K562 (cell line): ENCODE data around the gene NRN1L. TPM values are rescaled to one million over a fixed set of nuclear protein-coding genes. Genes with fewer than 3 reads are reported as not detected.

ENCODE experiments used
- ATF4 ChIP-seq: fragments of 450-650 bp; formaldehyde crosslinking; IDR thresholded peaks from 2 replicates; pipeline ENCODE4 v1.4.0; 2022; ENCODE audit warnings: mild to moderate bottlenecking, moderate library complexity
- BHLHE40 ChIP-seq: IDR thresholded peaks from 2 replicates; pipeline ENCODE4 v1.6.1; 2011; ENCODE audit warnings: low read length, improper control_type of control experiment
- CBX1 ChIP-seq: sonication (generic); IDR thresholded peaks from 2 replicates; pipeline ENCODE4 v1.6.1; 2016; ENCODE audit warnings: antibody characterized with exemption, low read depth, mild to moderate bottlenecking
- CTBP1 ChIP-seq: fragments of 450-650 bp; IDR thresholded peaks from 2 replicates; pipeline ENCODE4 v1.6.1; 2016; ENCODE audit warnings: borderline replicate concordance
- DMBX1 ChIP-seq: fragments of 250-450 bp; sonication (Bioruptor Pico); IDR thresholded peaks from 2 replicates; pipeline ENCODE4 v1.8.0; 2022; ENCODE audit warnings: inconsistent platforms, mild to moderate bottlenecking, moderate library complexity, borderline replicate concordance
- EGR1 ChIP-seq: fragments of 450-650 bp; conservative IDR thresholded peaks from 2 replicates; pipeline ENCODE4 v1.6.1; 2017; ENCODE audit warnings: mild to moderate bottlenecking
- ELF1 ChIP-seq: fragments of 200-800 bp; sonication (Bioruptor generic); IDR thresholded peaks from 2 replicates; pipeline ENCODE4 v1.6.1; 2016; ENCODE audit warnings: missing genetic modification characterization, missing compliant biosample characterization
- HES1 ChIP-seq: fragments of 450-650 bp; IDR thresholded peaks from 2 replicates; pipeline ENCODE4 v1.6.1; 2016; ENCODE audit warnings: low read depth, mild to moderate bottlenecking, moderate library complexity
- HMG20A ChIP-seq: fragments of 450-650 bp; formaldehyde crosslinking; conservative IDR thresholded peaks from 2 replicates; pipeline ENCODE4 v1.4.0; 2020; ENCODE audit warnings: mild to moderate bottlenecking, mixed read lengths
- HMGXB4 ChIP-seq: sonication (generic); formaldehyde crosslinking; IDR thresholded peaks from 2 replicates; pipeline ENCODE4 v1.8.1; 2023; ENCODE audit warnings: mild to moderate bottlenecking, missing genetic modification reagents
- HNRNPL ChIP-seq: fragments of 200-400 bp; formaldehyde crosslinking; IDR thresholded peaks from 2 replicates; pipeline ENCODE4 v1.6.1; 2017; ENCODE audit warnings: low read depth, mild to moderate bottlenecking, low read length
- MEIS2 ChIP-seq: fragments of 450-650 bp; IDR thresholded peaks from 2 replicates; pipeline ENCODE4 v1.6.1; 2014; ENCODE audit warnings: mild to moderate bottlenecking; ENCODE audit not compliant: partially characterized antibody
- NFXL1 ChIP-seq: fragments of 450-650 bp; formaldehyde crosslinking; IDR thresholded peaks from 2 replicates; pipeline ENCODE4 v1.4.0; 2021; ENCODE audit warnings: mild to moderate bottlenecking
- RBM22 ChIP-seq: fragments of 200-400 bp; formaldehyde crosslinking; IDR thresholded peaks from 2 replicates; pipeline ENCODE4 v1.6.1; 2018; ENCODE audit warnings: low read length, low read depth; ENCODE audit not compliant: poor library complexity, severe bottlenecking
- SRSF1 ChIP-seq: fragments of 200-400 bp; formaldehyde crosslinking; IDR thresholded peaks from 2 replicates; pipeline ENCODE4 v1.6.1; 2017; ENCODE audit warnings: mild to moderate bottlenecking, low read depth, low read length, moderate library complexity
- polyA plus RNA-seq, 8 experiments: library from polyadenylated mRNA; depleted of rRNA in 4 of 8; stranded (reverse) in 5 of 8; unstranded in 3 of 8; fragments of >200 nt; fragmentation: Nextera tagmentation in 2 of 8; fragmentation: Illumina TruSeq in 1 of 8; extraction: Ambion mirVana in 2 of 8; extraction: Trizol in 1 of 8; gene quantifications; 2 replicates each; pipeline versions ENCODE4 v1.2.1 to v1.2.3, GENCODE V29; 2011 to 2014; ENCODE audit warnings: inconsistent platforms in 1 of 8, missing spikeins in 1 of 8
- total RNA-seq, 7 experiments: library from RNA; depleted of rRNA in 6 of 7; stranded (reverse); fragments of >200 nt in 6 of 7; fragmentation: Illumina TruSeq in 2 of 7; extraction: Trizol in 2 of 7; gene quantifications; 2 replicates each; pipeline versions ENCODE4 v1.2.1 to v1.2.3, GENCODE V29; 2011 to 2021; ENCODE audit warnings: low replicate concordance in 1 of 7
- TF ChIP-seq, protein P1 (sequence below): fragments of 450-650 bp; conservative IDR thresholded peaks from 2 replicates; pipeline ENCODE4 v1.6.1; 2016; ENCODE audit warnings: missing genetic modification characterization, low read depth, mild to moderate bottlenecking, missing compliant biosample characterization, moderate library complexity
- TF ChIP-seq, protein P2 (sequence below), 2 experiments: fragments of 200-800 bp in 1 of 2; sonication (Bioruptor generic) in 1 of 2; sonication (generic) in 1 of 2; formaldehyde crosslinking in 1 of 2; IDR thresholded peaks in 1 of 2; conservative IDR thresholded peaks in 1 of 2; 2 replicates each; pipeline versions ENCODE4 v1.5.0 to v1.6.1; 2016 to 2020; ENCODE audit warnings: missing compliant biosample characterization in 1 of 2, missing genetic modification characterization in 1 of 2, missing genetic modification reagents in 1 of 2
- TF ChIP-seq, protein P3 (sequence below): sonication (generic); formaldehyde crosslinking; IDR thresholded peaks from 2 replicates; pipeline ENCODE4 v1.8.1; 2023; ENCODE audit warnings: mild to moderate bottlenecking, missing genetic modification reagents

Gene NRN1L
- total and polyA plus RNA-seq, 9 of the 15 experiments (the other 6 are each of a cell fraction or from before 2014, with no cell fraction given): 0.22 to 0.86 (median 0.61) TPM; not detected in 5

DNA sequence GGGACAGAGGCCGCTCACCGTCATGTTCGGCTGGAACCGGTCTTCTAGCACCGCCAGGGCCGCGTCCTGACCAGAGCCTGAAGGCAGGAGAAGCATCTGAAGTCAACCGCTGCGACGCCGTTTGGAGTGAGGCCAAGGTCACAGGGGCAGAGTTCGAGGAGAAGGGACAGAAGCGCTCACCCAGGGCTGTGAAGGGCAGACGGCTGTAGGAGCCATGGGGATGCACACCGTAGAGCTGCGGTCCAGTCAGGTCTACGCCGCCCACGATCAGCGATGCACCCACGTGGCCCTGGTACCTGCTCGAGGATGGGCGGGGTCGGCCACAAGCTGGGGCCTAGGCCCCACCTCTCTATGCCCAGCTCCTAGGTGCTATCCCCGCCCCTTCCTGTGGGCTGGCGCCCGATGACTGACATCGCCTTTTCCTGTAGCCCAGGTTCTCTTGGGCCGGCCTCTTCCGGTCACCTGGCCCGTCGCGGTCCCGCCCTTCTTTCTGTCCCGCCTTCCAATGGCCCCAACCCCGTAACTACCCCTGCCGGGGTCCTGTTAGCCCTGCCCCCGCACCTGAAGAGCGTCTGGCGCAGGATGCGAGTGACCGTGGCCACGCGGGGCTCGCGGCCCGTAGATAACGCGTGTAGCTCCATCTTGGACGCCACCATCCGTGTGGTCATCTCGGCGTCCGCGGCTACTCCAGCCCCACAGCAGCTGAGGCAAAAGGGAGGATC is 50.9 kb downstream of the NRN1L start (continued):
- TF ChIP-seq, protein P1, sequence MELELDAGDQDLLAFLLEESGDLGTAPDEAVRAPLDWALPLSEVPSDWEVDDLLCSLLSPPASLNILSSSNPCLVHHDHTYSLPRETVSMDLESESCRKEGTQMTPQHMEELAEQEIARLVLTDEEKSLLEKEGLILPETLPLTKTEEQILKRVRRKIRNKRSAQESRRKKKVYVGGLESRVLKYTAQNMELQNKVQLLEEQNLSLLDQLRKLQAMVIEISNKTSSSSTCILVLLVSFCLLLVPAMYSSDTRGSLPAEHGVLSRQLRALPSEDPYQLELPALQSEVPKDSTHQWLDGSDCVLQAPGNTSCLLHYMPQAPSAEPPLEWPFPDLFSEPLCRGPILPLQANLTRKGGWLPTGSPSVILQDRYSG: no peak; the same call in 1 of the 2 replicates
- TF ChIP-seq, protein P2, sequence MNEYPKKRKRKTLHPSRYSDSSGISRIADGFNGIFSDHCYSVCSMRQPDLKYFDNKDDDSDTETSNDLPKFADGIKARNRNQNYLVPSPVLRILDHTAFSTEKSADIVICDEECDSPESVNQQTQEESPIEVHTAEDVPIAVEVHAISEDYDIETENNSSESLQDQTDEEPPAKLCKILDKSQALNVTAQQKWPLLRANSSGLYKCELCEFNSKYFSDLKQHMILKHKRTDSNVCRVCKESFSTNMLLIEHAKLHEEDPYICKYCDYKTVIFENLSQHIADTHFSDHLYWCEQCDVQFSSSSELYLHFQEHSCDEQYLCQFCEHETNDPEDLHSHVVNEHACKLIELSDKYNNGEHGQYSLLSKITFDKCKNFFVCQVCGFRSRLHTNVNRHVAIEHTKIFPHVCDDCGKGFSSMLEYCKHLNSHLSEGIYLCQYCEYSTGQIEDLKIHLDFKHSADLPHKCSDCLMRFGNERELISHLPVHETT (CRISPR knock-in tag; conservative IDR thresholded peaks at IDR 0.05 in 1 of 2, IDR thresholded peaks at IDR 0.05 in 1 of 2): peak in 1 of 2 experiments; percentile 66; a peak in 1 of 4 replicates
- TF ChIP-seq BHLHE40: no peak
- TF ChIP-seq HES1: no peak
- peak; percentile 82 for TF ChIP-seq EGR1
- TF ChIP-seq CBX1: peak; percentile 56; the same call in 1 of the 2 replicates
- no peak for TF ChIP-seq HNRNPL
- peak; percentile 5; the same call in 1 of the 2 replicates for TF ChIP-seq HMGXB4
- TF ChIP-seq CTBP1: peak; percentile 87
- TF ChIP-seq, protein P3, sequence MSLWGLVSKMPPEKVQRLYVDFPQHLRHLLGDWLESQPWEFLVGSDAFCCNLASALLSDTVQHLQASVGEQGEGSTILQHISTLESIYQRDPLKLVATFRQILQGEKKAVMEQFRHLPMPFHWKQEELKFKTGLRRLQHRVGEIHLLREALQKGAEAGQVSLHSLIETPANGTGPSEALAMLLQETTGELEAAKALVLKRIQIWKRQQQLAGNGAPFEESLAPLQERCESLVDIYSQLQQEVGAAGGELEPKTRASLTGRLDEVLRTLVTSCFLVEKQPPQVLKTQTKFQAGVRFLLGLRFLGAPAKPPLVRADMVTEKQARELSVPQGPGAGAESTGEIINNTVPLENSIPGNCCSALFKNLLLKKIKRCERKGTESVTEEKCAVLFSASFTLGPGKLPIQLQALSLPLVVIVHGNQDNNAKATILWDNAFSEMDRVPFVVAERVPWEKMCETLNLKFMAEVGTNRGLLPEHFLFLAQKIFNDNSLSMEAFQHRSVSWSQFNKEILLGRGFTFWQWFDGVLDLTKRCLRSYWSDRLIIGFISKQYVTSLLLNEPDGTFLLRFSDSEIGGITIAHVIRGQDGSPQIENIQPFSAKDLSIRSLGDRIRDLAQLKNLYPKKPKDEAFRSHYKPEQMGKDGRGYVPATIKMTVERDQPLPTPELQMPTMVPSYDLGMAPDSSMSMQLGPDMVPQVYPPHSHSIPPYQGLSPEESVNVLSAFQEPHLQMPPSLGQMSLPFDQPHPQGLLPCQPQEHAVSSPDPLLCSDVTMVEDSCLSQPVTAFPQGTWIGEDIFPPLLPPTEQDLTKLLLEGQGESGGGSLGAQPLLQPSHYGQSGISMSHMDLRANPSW (CRISPR knock-in tag): 0 out of 2 replicates have a peak, but pooled peaks have one; percentile 26
- peak; percentile 94 for TF ChIP-seq RBM22
- TF ChIP-seq NFXL1 (CRISPR knock-in tag): 0 out of 2 replicates have a peak, but pooled peaks have one; percentile 9
- TF ChIP-seq DMBX1 (CRISPR knock-in tag): no peak
- TF ChIP-seq MEIS2: peak; percentile 80
- TF ChIP-seq ATF4 (CRISPR knock-in tag): 0 out of 2 replicates have a peak, but pooled peaks have one; percentile 23
- TF ChIP-seq SRSF1: no peak
- TF ChIP-seq ELF1 (tag): peak; percentile 81
- no peak for TF ChIP-seq HMG20A (CRISPR knock-in tag)
